Activated CD4-positive, alpha-beta T cell treated with anti-CD3 and anti-CD28 coated beads, Interleukin-2, amount 50 U/mL, for 48 hours (primary cell): ENCODE measurements around the gene ENDOU.

Experiments used
- DNase-seq, 2 experiments: peaks; one replicate each; pipeline ENCODE4 v3.0.0-alpha.2; 2020

The ENDOU gene, protein sequence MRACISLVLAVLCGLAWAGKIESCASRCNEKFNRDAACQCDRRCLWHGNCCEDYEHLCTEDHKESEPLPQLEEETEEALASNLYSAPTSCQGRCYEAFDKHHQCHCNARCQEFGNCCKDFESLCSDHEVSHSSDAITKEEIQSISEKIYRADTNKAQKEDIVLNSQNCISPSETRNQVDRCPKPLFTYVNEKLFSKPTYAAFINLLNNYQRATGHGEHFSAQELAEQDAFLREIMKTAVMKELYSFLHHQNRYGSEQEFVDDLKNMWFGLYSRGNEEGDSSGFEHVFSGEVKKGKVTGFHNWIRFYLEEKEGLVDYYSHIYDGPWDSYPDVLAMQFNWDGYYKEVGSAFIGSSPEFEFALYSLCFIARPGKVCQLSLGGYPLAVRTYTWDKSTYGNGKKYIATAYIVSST

DNA sequence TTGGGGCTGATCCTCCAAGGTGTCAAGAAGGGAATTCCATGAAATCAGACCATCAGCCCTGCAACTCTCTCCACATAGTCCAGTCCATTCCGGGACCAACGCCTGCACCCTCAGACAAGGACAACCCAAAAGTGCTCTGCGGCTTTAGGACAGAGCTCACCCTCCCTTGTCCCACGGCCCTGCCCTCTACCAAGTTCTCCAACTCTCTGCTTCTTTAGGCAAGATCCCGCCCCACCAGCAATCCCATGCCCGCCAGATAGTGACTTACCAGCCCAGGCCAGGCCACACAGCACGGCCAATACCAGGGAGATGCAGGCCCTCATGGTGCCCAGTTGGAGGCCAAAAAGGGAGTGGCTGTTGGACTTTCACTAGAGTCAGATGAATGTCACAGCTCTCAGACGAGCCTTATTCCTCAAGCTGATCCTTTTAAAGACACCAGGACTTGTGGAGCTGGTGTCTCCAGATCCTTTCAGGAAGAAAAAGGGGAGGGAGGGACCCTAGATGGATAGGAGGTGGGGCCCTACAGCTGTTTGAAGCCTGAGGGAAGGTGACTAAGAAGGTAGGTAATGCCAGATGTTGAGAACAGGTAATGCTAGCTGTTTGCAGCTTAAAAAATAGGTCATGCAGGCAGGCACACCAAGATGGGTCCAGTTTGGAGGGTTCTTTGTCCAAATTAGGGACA is at the start of gene ENDOU:
Gene ENDOU, minus strand, starts transcription at position 400 of the 682 bp plus-strand sequence. Its CDS starts 77 bp downstream, at position 323.
- DNase-seq: no peak

DNA sequence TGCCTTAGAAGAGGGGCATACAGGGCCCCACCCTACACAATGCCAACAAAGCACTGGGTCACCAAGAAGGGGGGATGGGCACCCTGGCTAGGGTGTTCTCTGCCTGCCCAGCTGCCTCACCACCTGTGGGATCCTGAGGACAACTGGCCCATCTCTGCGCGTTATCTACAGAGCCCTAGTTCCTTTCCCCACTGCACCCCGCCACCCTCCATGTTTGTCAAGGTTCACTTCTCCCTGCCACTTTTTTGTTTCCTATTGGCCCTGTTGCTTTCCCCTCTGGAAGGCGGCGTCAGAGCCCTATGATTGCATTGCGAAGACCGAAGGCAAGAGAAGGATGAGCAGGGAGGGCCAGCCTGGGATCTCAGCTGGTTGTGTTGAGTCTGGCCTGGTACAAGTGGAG is 49.4 kb upstream of the ENDOU start:
- DNase-seq: no peak

DNA sequence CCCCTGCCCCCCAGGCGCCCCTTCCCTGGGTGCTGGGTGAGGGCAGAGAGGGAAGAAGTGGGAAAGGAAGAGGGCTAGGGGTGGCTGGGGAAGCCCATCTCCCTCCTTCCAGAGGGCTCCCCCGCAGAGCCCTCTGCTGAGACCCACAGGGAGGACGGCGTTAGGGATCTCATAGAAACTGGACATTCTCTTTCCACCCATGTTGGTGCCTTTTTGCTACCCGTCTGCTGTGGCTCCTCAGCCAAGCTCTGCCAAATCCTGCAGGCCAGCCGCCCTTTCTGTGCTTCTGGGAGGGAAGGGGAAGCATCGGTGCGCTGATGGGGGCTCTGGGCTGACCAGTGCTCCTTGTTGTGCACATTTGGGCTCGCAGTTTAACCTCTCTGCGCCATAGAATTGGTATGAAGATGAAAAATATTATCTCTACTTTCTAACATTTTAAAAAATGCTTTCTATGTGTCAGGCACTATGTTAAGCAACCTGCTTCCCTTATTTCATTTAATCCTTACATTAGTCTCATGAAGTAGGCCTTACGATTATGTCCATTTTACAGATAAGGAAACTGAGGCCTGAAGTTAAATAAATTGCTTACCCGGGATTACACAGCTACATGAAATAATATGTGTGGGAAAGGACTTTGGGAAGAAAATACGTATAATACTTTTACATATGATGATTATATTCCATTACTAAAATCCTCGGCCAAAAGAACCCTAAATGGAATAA is 48.7 kb upstream of the ENDOU start:
- DNase-seq: no peak

DNA sequence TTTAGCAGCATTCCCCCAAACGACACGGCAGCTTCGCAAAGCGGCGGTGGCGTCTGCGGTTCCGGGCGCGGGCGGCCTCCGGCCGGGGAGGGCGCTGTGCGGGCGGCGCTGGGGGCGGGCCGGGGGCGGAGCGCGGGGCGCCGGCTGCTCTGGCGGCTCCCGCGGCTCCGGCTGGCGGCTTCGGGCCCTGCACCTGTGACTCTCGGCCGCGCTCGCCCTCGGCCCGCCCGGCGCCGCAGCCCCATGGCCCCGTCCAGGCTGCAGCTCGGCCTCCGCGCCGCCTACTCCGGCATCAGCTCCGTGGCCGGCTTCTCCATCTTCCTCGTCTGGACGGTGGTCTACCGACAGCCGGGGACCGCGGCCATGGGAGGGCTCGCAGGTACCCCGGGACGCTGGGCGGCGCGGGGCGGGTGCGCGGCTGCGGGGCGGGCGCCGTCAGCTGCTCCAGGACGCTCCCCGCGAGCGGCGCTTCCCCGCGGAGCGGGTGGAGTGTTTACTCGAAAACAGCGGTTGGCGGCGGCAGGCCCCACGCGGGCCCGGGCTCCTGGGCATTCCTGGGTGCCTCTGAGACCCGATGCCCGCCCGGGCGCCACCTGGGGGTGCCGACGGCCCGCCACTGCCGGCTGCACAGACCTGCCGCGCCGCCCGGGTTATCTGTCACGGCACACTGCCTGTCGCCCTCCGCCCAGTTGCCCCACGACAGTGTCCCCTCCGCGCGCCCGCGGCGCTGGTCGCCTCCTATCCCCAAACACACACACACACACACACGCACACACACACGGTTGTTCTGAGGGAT is 48.0 kb upstream of the ENDOU start, which contains the start of gene SLC48A1:
Gene SLC48A1, plus strand, starts transcription at position 177 of the 796 bp plus-strand sequence. Its CDS starts 67 bp downstream, at position 244.
- peak; percentile 67 to 74 for DNase-seq

DNA sequence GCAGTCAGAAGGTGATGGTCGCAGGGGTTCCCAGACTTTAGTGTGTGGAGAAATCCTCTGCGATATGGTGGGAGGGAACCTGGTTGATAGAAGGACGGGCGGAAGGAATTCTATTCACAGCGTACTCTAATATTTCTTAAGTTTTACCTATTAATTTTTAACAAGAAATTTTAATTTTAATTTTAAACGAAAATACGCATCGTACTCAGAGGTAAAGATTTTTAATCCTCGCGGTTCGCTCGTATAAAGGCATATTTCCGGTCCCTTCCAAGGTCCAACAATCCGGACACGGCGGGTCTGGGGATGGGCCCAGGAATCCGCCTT is 47.4 kb upstream of the ENDOU start:
- no peak for DNase-seq

DNA sequence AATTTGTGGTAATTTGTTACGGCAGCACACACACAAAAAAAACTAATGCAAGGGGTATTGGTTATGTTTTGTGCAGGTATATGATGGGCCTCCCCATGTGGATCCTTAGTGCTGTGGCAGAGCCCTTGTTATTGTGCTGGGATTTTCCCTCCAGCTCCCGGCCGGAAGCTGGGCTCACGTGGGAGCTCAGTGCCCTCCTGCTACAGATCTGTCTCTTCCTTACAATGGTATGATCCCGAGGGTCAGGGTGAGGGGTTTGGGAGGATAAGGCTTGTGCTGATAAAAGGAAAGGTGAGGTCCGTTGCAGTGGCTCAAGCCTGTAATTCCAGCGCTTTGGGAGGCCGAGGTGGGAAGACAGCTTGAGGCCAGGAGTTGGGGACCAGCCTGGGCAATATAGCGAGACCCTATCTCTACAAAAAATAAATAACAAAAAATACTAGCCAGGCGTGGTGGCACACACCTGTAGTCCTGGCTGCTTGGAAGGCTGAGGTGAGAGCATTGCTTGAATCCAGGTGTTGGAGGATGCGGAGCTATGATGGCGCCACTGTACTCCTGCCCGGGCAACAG is 46.9 kb upstream of the ENDOU start:
- DNase-seq: no peak

DNA sequence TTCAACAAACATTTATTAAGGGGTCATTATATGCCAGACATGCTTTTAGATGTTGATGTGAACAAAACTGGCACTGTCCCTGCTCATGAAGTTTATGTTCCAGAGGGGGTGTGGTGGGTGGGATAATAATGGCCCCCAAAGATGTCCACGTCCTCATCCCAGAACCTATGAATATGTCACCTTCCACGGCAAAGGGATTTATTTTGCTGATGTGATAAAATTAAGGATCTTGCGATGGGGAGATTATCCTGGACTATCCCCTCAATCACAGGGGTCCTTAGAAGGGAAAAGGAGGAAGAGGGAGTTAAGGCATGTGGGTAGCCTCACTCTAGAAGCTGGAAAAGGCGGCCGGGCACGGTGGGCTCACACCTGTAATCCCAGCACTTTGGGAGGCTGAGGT is 46.0 kb upstream of the ENDOU start:
- DNase-seq: no peak

DNA sequence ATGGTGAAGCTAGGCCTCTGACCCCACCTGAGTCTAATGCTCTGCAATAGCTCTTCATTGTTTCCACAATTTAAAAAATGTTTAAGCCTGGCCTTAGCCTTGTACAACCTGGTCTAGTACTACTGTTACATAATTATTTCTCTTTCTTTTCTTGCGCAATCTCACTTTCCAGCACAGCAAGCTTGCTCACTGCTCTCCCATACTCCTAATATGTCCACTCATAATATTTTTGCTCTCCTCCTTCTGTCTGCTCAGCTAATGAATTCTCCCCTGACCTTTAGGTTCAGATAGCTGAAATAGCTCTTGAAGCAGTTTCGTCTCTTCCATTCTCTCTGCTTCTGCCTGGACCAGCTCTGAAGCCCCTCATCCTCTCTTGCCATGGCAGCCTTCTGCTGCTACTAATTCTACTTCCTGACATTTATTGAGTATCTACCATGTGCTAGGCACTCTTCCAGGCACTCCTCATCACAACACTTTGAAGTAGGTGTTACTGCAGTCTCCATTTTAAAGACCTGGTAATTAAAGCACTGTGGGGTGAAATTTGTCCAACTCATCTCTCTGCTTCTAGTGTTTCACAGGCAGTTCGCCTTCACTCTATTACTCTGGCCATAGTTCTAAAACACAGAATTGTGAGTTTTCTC is 44.9 kb upstream of the ENDOU start:
- no peak for DNase-seq

DNA sequence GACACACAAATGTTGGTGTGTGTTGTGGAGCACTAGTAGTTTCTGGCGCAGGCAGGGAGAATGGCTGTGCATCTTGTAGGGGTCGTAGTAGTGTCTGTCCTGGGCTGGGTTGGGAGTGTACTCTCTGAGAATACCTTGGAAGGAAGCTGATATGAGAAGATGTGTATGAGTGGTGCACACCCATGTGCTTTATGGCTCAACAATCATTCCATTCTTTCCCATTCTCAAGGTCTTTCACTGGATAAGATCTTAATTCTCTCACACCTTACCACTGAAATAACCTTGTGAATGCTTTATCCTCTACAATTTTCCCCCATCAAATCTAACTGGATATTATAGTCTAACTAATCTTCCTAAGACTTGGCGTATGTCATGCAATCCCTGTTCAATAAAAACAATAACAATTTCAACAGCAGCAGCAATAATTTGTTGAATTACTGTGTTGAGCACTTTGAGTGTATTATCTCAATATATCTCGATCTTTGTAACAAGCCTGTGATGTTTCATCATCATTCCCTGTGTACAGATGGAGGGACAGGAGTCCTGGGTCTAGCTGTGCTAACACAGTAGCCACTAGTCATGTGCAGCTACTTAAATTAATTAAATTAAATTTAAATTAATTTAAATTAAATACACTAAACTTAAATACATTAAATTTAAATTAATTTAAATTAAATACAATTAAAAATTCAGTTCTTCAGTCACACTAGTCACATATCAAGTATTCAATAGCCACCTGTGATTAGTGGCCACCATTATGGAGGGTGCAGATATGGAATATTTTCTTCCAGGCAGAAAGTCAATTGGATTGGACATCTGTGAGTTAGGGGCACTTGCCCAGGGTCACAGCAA is 44.2 kb upstream of the ENDOU start:
- no peak for DNase-seq

DNA sequence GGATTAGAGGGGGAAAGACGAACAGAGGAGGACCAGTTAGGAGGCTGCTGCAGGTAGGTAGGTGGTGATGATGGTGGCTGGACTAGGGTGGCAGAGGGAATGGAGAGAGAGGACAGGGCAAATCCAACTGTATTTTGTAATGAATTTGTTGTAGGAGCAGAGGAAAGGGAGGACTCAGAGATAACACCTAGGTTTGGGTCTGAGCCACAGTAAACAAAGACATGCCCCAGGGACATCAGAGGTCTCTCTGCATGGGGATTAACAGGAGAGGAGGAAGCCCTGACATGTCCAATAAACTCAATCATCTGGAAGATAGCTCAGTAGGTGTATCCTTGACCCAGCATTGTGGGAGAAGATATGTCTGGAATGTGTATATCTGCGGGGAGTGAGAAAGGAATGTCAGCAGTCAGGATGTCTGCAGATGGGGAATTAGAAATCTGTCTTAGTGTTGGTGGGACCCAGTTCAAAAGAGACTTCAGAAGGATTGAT is 43.1 kb upstream of the ENDOU start:
- no peak for DNase-seq

DNA sequence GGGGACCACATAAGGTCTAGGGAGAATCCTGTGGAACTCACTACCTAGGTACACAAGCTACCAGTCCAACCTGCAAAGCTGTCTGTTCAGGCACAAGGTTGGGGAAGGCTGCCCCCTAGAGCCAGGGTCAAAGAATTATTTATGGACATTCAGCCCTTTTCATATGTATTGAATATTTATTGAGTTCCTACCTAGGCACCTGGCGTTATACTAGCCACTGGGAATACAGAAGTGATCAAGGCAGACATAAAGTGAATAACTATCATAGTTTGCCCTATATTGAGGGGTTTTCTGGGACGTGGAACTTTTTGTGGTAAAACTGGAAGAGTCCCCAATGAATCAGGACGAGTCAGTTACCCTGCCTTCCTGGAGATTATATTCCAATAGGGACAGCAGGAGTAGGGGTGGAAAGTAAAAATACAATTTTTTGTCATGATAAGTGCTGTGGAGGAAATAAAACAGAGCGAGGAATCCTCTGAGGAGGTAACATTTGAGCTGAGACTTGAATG is 42.0 kb upstream of the ENDOU start:
- DNase-seq: peak; percentile 80 to 83

DNA sequence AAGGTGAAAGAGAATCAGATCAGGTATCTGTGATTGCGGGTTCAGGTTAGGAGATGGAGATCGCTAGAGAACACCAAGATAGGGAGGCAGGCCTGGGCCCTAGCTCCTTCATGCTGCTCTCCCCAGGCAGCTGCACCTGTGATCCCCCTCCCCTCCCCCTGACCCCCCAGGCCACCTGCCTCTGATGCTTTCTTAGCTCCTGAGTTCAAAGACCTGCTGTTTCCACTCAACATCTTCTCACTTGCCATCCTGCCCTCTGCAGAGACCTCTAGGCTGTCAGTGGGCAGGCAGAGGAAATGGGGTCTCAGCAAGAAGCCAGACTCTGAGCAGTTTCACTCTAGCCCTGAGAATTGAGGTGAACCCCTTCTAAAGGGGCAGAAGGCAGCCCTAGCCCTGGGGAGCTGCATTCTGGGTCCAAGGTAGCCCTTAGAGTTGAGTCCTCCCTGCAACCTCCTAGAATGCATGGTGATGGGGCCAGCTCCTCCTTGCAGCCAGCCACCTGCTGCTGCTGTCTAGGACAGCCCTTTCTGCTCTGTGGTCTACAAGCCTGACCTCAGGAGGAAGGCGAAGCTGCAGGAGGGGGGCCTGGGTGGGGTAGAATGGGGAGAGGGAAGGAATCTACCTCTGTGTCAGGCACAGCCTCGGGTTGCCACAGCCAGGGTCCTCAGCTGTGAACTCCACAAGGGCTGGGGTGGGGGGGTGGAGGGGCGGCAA is 41.4 kb upstream of the ENDOU start:
- no peak for DNase-seq

DNA sequence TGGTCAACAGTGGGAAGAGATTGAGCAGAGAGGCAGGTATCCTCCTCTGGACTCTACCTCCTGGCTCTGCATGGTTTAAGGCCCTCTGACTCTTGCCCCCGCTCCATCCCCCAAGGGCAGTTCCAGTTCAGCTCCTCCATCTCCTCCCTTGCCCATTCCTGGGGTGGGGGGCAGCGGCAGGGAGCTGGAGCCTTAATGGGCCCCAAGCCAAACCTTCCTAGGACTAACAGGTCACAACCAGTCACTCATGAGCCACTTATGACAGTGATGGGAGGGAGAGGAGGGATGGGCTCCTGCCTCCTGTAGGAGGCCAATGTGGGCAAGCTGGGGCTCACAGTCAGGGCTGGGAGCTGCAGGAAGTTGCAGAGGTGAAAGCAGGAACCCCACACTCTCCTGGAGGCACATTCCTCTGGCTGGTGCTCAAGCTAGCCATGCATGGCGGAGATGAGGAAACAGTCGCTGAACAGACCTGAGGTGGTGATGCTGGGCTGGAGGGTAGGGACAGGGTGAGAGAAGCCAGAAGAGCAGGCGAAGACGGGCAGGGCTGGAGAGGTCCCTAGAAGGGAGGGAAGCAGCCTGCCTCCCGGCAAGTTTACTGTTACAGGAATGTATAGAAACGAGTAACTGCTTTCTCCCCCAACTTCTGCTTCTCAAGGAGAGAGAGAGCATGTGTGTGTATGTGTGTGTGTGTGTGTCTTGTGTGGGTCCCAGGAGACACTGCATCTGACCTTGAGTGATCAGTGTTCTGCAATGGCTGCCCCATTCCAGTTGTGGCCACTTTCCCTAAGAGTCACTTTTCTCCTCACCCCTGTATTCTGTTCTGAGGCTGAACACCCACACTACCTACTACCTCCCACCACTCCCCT is 38.4 kb upstream of the ENDOU start:
- no peak for DNase-seq

DNA sequence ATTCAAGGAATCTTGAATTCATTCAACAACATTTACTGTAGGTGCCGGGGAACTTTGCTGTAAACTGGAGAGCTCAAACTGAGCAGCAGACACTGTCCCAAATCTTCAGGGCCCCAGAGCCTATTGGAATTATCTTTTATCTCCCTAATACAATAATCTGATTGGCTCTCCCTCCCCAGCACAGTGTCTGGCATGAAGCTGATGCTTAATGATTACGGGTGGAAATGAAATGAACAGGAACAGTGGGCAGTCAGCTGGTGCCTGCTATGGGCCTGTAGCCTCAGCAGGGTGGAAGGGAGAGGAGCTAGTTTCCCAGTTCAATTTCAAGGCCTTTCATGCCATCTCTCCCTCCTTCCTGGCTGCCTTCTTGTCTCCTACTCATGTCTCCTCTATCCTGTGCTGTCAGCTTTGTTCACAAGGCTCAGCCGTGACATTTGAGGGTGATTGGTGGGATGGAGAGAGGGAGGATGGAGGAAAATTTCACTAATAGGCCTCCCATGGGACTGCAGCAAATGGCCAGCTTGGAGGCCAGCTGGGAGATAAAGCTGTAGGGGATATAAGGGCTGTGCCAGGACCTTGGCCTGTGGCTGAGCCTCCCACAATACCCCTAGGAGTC is 37.7 kb upstream of the ENDOU start:
- no peak for DNase-seq

DNA sequence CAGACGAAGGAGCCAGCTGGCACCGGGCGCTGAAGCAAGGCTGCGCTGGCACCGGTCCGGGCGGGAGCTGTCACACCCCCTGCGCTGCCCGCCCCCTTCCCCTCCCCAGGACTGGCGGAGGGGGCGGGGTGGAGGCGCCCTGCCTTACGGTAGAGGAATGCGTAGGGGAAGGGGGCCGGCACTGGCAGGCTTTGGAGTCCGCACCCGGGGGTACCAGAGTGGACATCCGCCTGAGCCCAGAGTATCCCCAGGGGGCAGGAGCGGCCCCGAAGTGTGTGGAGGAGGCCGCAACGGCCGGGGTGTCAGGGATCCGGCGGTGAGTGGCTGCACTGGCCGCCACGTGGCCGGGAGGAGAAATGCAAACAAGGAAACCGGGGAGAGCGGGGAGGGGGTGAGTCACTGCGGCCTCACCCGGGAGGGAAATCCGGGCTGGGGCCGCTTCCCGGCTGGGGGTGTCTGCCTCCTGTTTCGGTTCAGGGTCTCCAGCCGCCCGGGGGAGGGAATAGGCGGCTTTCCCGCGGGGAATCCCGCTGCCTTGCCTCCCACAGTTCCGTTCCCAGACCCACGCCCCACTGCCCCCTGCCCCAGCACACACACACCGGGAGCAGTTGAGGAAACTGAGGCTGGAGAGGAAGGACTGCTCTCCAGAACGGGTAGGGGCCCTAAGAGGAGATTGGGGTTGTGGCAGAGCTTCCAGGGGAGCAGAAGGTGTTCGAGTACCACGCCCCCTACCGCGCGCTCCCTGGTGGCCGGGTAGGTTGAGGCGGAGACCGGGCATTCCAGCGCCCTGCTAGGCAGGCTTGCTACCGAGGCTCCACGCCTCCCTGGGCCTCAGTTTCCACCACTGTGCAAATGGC is 33.8 kb upstream of the ENDOU start, which contains the start of gene RAPGEF3:
Gene RAPGEF3, minus strand, starts transcription at position 47 of the 857 bp plus-strand sequence. CDS start 324 bp downstream, outside the sequence.
- DNase-seq: peak; percentile 73 to 80

DNA sequence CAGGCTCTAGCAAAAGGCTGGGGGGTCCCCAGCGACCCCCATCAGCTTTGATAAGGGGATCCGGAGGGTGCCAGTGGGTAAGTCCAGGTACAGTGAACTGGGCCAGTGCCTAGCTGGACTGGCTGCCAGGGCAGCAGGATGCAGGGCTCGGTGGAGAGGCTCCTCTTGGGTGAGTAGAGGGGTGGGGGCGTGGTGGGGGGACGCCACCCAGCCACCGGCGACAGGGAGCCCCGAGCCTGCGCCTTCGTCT is 33.2 kb upstream of the ENDOU start:
- DNase-seq: no peak

DNA sequence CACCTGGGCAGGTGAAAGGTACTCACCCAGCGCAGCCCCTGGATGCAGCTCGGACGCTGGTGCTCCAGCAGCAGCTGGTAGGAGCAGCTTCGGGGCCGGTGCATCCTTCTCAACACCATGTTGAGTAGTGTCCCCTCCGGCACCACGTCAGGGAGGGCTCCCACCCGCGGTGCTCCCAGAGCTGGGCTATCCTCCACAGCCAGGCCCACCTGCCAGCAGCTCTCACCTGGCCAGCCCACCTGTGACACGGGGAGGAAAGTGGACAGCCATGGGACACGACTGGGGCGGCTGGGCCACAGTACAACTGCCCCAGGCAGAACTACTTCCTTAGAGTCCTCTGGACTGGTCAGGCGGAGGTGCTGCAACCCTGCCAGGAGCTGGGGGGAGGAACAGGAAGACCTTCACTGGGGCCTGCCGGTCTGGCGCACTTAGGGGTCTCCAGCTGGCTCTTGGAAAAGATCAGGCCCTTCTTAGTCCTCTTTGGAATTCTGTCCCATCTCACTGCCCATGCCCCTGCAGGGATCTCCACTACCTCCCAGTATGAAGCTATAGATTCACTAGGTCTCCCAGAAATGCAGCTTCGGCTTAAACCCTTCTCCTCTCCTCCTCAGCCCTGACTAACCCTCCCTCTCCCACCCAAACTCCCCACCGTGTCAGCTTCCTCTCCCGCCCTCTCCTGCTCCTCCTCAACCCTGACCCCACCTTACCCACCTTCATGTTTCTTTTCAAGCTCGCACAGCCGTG is 32.7 kb upstream of the ENDOU start:
- DNase-seq: no peak
